K562 (cell line): ENCODE measurements around the gene CSNK1D. TPM values are rescaled to one million over a fixed set of nuclear protein-coding genes. Genes with fewer than 3 reads are reported as not detected.

ENCODE experiments used
- ATF1 ChIP-seq, 2 experiments: fragments of 450-650 bp in 1 of 2; IDR thresholded peaks; 2 replicates each; pipeline ENCODE4 v1.6.1; 2016; ENCODE audit warnings: missing compliant biosample characterization in 1 of 2, missing genetic modification characterization in 1 of 2
- CREM ChIP-seq: IDR thresholded peaks from 2 replicates; pipeline ENCODE4 v1.6.1; 2014; ENCODE audit warnings: antibody characterized with exemption, low read depth
- GABPB1 ChIP-seq: sonication (generic); formaldehyde crosslinking; IDR thresholded peaks from 2 replicates; pipeline ENCODE4 v1.8.0; 2022; ENCODE audit warnings: mild to moderate bottlenecking, missing genetic modification reagents
- MEF2A ChIP-seq: IDR thresholded peaks from 2 replicates; pipeline ENCODE4 v1.6.1; 2011; ENCODE audit warnings: low read depth, mild to moderate bottlenecking, low read length, moderate library complexity; ENCODE audit not compliant: control insufficient read depth
- NFATC3 ChIP-seq: fragments of 450-650 bp; IDR thresholded peaks from 2 replicates; pipeline ENCODE4 v1.6.1; 2017; ENCODE audit warnings: mild to moderate bottlenecking
- PHF21A ChIP-seq: fragments of 450-650 bp; IDR thresholded peaks from 2 replicates; pipeline ENCODE4 v1.6.1; 2017; ENCODE audit warnings: low read depth, borderline replicate concordance
- RFX1 ChIP-seq: fragments of 450-650 bp; IDR thresholded peaks from 2 replicates; pipeline ENCODE4 v1.6.1; 2016; ENCODE audit warnings: mild to moderate bottlenecking, moderate library complexity
- TAL1 ChIP-seq: fragments of 450-650 bp; IDR thresholded peaks from 2 replicates; pipeline ENCODE4 v1.6.1; 2016; ENCODE audit warnings: mild to moderate bottlenecking
- TCF7L2 ChIP-seq: fragments of 150-350 bp; IDR thresholded peaks from 2 replicates; pipeline ENCODE4 v1.6.1; 2016; ENCODE audit warnings: low read depth, mild to moderate bottlenecking, low read length, moderate library complexity
- TEAD1 ChIP-seq, 2 experiments: fragments of 450-650 bp in 1 of 2; sonication (generic) in 1 of 2; formaldehyde crosslinking; IDR thresholded peaks; 2 replicates each; pipeline versions ENCODE4 v1.4.0 to v1.8.0; 2020 to 2022; ENCODE audit warnings: mild to moderate bottlenecking in 2 of 2, missing genetic modification reagents in 1 of 2
- U2AF2 ChIP-seq: fragments of 200-400 bp; formaldehyde crosslinking; optimal IDR thresholded peaks from 2 replicates; pipeline ENCODE3; 2017; ENCODE audit warnings: low read depth, mild to moderate bottlenecking, low read length
- ZNF444 ChIP-seq: fragments of 250-450 bp; sonication (Bioruptor Pico); IDR thresholded peaks from 2 replicates; pipeline ENCODE4 v1.4.0; 2020; ENCODE audit warnings: mild to moderate bottlenecking, moderate library complexity
- polyA plus RNA-seq, 8 experiments: library from polyadenylated mRNA; depleted of rRNA in 4 of 8; stranded (reverse) in 5 of 8; unstranded in 3 of 8; fragments of >200 nt; fragmentation: Nextera tagmentation in 2 of 8; fragmentation: Illumina TruSeq in 1 of 8; extraction: Ambion mirVana in 2 of 8; extraction: Trizol in 1 of 8; gene quantifications; 2 replicates each; pipeline versions ENCODE4 v1.2.1 to v1.2.3, GENCODE V29; 2011 to 2014; ENCODE audit warnings: inconsistent platforms in 1 of 8, missing spikeins in 1 of 8
- total RNA-seq, 7 experiments: library from RNA; depleted of rRNA in 6 of 7; stranded (reverse); fragments of >200 nt in 6 of 7; fragmentation: Illumina TruSeq in 2 of 7; extraction: Trizol in 2 of 7; gene quantifications; 2 replicates each; pipeline versions ENCODE4 v1.2.1 to v1.2.3, GENCODE V29; 2011 to 2021; ENCODE audit warnings: low replicate concordance in 1 of 7
- TF ChIP-seq, protein P1 (sequence below): fragments of 250-450 bp; sonication (Bioruptor Pico); IDR thresholded peaks from 2 replicates; pipeline ENCODE4 v1.5.0; 2020; ENCODE audit warnings: mild to moderate bottlenecking
- TF ChIP-seq, protein P2 (sequence below): fragments of 450-650 bp; formaldehyde crosslinking; IDR thresholded peaks from 2 replicates; pipeline ENCODE4 v1.4.0; 2020; ENCODE audit warnings: mild to moderate bottlenecking, moderate library complexity
- TF ChIP-seq, protein P3 (sequence below): fragments of 450-650 bp; IDR thresholded peaks from 2 replicates; pipeline ENCODE4 v1.6.1; 2018; ENCODE audit not compliant: partially characterized antibody
- TF ChIP-seq, protein P4 (sequence below): IDR thresholded peaks from 3 replicates; pipeline ENCODE4 v1.6.1; 2011; ENCODE audit warnings: borderline replicate concordance, mild to moderate bottlenecking, moderate library complexity; ENCODE audit not compliant: insufficient read length; ENCODE audit errors: extremely low read depth
- TF ChIP-seq, protein P5 (sequence below): sonication (generic); formaldehyde crosslinking; IDR thresholded peaks from 2 replicates; pipeline ENCODE4 v1.9.0; 2022; ENCODE audit warnings: mild to moderate bottlenecking, missing genetic modification reagents

Gene CSNK1D
- total and polyA plus RNA-seq, 9 of the 15 experiments (the other 6 are each of a cell fraction or from before 2014, with no cell fraction given): 6.5 to 133 (median 41.3) TPM

DNA sequence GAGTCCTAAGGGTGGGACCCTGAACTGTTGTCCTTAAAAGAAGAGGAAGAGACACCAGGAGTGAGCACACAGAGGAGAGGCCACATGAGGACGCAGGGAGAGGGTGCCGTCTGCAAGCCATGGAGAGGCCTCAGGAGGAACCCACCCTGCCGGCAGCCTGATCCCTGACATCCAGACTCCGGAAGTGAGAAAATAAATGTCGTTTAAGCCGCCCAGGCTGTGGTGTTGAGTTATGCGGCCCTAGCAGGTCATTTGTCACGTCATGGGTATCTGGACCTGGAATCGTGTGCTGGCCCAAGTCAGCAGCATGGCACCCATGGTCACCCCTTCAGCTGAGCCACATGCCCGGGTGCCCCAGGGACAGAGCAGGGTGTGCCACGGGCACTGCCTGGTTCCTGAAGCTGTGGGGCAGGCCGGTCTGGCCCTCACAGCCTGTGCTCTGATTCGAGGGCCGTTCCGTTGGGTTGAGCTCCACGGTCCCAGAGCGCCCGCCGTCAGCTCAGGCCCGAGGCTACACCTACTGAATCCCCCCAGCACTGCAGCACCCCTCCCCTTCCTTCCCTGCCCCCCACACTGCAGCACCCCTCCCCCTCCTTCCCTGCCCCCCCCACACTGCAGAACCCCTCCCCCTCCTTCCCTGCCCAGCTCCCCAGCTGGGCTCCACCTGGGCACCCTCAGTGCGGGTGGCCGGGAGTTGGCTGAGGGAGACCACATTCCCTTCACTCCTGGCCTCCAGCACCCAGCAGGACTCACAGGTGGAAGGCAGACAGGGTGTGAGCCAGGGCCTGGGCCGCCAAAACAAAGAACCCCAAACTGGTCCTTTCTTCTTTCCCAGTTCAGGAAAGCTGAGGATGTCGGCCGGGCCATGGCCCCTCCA, 58.2 kb downstream of the CSNK1D start (continued):
- TF ChIP-seq, protein P1, sequence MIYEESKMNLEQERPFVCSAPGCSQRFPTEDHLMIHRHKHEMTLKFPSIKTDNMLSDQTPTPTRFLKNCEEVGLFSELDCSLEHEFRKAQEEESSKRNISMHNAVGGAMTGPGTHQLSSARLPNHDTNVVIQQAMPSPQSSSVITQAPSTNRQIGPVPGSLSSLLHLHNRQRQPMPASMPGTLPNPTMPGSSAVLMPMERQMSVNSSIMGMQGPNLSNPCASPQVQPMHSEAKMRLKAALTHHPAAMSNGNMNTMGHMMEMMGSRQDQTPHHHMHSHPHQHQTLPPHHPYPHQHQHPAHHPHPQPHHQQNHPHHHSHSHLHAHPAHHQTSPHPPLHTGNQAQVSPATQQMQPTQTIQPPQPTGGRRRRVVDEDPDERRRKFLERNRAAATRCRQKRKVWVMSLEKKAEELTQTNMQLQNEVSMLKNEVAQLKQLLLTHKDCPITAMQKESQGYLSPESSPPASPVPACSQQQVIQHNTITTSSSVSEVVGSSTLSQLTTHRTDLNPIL: no peak
- TF ChIP-seq RFX1 (no peak), ATF1 (CRISPR knock-in tag; IDR thresholded peaks at IDR 0.05) (no peak), ATF1 (tag; IDR thresholded peaks at IDR 0.05) (peak; percentile 53), ZNF444 (CRISPR knock-in tag) (0 out of 2 replicates have a peak, but pooled peaks have one; percentile 39), GABPB1 (0 out of 2 replicates have a peak, but pooled peaks have one; percentile 31), NFATC3 (no peak), CREM (0 out of 2 replicates have a peak, but pooled peaks have one; percentile 8), U2AF2 (no peak), MEF2A (no peak), PHF21A (no peak), TCF7L2 (no peak), TAL1 (no peak), TEAD1 (CRISPR knock-in tag; IDR thresholded peaks at IDR 0.05) (peak in 1 of 2 experiments; percentile 56; a peak in 1 of 4 replicates)
- TF ChIP-seq, protein P2, sequence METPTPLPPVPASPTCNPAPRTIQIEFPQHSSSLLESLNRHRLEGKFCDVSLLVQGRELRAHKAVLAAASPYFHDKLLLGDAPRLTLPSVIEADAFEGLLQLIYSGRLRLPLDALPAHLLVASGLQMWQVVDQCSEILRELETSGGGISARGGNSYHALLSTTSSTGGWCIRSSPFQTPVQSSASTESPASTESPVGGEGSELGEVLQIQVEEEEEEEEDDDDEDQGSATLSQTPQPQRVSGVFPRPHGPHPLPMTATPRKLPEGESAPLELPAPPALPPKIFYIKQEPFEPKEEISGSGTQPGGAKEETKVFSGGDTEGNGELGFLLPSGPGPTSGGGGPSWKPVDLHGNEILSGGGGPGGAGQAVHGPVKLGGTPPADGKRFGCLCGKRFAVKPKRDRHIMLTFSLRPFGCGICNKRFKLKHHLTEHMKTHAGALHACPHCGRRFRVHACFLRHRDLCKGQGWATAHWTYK (CRISPR knock-in tag): peak; percentile 44; the same call in 1 of the 2 replicates
- TF ChIP-seq, protein P3, sequence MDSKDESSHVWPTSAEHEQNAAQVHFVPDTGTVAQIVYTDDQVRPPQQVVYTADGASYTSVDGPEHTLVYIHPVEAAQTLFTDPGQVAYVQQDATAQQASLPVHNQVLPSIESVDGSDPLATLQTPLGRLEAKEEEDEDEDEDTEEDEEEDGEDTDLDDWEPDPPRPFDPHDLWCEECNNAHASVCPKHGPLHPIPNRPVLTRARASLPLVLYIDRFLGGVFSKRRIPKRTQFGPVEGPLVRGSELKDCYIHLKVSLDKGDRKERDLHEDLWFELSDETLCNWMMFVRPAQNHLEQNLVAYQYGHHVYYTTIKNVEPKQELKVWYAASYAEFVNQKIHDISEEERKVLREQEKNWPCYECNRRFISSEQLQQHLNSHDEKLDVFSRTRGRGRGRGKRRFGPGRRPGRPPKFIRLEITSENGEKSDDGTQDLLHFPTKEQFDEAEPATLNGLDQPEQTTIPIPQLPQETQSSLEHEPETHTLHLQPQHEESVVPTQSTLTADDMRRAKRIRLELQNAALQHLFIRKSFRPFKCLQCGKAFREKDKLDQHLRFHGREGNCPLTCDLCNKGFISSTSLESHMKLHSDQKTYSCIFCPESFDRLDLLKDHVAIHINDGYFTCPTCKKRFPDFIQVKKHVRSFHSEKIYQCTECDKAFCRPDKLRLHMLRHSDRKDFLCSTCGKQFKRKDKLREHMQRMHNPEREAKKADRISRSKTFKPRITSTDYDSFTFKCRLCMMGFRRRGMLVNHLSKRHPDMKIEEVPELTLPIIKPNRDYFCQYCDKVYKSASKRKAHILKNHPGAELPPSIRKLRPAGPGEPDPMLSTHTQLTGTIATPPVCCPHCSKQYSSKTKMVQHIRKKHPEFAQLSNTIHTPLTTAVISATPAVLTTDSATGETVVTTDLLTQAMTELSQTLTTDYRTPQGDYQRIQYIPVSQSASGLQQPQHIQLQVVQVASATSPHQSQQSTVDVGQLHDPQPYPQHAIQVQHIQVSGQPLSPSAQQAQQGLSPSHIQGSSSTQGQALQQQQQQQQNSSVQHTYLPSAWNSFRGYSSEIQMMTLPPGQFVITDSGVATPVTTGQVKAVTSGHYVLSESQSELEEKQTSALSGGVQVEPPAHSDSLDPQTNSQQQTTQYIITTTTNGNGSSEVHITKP: peak; percentile 15
- TF ChIP-seq, protein P4, sequence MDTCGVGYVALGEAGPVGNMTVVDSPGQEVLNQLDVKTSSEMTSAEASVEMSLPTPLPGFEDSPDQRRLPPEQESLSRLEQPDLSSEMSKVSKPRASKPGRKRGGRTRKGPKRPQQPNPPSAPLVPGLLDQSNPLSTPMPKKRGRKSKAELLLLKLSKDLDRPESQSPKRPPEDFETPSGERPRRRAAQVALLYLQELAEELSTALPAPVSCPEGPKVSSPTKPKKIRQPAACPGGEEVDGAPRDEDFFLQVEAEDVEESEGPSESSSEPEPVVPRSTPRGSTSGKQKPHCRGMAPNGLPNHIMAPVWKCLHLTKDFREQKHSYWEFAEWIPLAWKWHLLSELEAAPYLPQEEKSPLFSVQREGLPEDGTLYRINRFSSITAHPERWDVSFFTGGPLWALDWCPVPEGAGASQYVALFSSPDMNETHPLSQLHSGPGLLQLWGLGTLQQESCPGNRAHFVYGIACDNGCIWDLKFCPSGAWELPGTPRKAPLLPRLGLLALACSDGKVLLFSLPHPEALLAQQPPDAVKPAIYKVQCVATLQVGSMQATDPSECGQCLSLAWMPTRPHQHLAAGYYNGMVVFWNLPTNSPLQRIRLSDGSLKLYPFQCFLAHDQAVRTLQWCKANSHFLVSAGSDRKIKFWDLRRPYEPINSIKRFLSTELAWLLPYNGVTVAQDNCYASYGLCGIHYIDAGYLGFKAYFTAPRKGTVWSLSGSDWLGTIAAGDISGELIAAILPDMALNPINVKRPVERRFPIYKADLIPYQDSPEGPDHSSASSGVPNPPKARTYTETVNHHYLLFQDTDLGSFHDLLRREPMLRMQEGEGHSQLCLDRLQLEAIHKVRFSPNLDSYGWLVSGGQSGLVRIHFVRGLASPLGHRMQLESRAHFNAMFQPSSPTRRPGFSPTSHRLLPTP: no peak
- TF ChIP-seq, protein P5, sequence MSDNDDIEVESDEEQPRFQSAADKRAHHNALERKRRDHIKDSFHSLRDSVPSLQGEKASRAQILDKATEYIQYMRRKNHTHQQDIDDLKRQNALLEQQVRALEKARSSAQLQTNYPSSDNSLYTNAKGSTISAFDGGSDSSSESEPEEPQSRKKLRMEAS (CRISPR knock-in tag): peak; percentile 49; the same call in 1 of the 2 replicates
